HUDEP-2 (cell line): ENCODE results near the gene STXBP5L.
A peak's percentile ranks its signal among the peaks of the same experiment; 100 is the strongest.
"Not testable (repeated sequence)": the region's sequence is repeated elsewhere in the genome, so short reads cannot be mapped to it uniquely, and the experiment has no call there.

Experiments used
- DNase-seq, 76 experiments: peaks; one replicate each; lab custom pipeline; 2025; ENCODE audit not compliant: unreplicated experiment in 76 of 76; lab: John Stamatoyannopoulos, UW

Gene STXBP5L

DNA sequence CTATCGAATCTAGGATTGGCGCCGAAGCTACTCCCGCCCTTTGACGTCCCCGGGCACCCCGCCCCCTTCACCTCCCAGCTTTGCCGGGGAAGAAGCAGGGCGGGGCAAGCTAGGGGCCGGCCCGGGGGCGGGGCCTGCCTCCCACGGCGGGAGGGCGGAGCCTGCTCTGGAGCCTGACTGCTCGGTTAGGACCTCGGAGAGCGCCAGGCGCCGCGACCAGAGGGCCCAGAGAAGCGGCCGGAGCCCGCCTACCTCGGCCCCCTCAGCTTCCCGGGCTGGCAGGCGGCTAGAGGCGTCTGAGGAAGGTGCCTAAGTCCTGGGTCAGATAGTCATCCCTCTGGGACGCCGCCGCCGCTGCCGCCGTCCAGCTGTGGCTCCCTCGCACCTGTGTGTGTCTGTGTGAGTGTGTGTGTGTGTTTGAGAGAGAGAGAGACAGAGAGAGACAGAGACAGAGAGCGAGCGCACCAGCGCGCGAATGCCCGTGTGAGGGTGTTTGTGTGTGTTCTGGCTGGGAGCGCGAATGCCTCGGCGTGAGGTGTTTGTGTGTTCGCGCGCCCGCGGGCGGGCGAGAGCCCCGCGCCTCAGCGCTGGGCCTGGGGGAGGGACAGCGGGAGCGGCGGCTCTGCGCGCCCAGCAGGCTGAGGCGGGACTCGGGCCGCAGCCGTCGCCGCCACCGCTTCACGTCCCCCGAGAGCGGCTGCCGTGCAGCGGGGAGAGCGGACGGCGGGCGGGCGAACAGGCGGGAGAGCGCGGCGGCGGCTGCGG lies at the start of gene STXBP5L:
STXBP5L (plus strand) TSS at position 176 of the 765 bp plus-strand sequence. CDS start 1,374 bp downstream, outside the sequence.
- peak in 73 of 76 experiments; percentile 1 to 86 (median 69) for DNase-seq

DNA sequence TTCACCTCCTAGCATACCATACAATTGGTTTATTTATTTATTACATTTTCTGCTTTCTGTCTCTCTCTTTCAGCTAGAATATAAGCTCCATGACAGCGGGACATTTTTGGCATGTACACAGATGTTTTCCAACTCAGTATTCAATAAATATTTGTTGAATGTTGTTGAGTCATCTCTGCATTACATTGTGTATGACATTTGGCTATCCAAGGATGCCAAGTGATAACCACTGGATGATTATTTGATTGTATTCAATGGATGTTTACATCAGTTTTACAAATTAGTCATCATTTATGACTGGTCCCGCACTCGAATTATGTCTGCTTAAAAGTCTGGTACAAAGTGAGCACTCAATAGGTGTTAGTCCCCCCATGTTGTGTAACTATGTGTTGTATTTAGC lies 49.5 kb upstream of the STXBP5L start:
- no peak for DNase-seq

DNA sequence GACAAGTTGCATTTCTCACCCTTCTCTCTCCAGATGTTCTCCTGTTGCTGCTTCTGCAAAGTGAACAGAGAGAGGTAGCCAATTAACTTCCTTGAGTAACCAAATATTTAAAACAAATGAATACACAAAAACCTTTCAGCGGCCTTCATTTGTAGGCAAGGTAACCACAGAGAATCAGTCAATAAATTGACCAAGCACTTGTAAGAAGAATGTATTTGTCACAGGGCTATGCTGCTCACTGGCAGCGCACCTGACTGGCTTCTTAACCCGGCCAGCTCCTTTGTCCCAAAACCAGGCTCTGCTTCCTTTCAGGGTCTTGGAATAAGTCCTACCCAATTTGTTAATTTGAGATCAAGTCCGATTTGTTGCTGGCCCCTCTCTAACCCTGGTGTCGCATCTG lies 43.5 kb upstream of the STXBP5L start:
- no peak for DNase-seq

DNA sequence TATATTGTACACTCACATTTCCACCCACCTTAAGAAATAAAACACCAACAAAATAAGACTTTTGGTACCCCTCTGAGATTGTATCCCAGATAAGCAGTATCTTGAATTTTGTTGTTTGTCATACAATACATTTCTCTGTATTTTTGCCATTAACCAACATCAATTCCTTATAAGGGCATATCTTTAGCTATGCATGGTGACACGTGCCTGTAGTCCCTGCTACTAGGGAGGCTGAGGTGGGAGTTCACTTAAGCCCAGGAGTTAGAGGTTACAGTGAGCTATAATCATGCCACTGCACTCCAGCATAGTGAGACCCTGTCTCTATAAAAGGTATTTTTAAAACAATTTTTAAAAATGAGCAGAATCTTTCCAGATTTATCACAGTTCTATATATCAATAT lies 32.5 kb upstream of the STXBP5L start:
- DNase-seq: no peak

DNA sequence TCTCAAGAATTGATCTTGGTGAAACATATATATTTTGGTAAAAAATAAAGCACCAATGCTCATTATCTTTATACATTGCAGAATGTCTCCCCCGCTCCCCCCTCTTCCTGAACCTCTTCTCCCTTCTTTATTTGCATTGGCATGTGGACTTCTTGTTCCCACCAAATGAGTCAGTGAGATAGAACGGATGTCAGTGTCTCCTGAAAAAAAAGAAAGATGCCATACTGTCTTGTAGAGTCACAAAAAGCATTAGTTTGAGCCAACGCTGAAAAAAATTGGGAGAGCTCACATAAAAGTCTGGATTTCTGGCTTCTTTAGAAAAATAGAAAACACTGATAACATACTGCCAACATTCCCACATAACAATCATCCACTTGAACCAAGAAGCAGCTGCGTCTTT lies 32.0 kb upstream of the STXBP5L start:
- no peak for DNase-seq

DNA sequence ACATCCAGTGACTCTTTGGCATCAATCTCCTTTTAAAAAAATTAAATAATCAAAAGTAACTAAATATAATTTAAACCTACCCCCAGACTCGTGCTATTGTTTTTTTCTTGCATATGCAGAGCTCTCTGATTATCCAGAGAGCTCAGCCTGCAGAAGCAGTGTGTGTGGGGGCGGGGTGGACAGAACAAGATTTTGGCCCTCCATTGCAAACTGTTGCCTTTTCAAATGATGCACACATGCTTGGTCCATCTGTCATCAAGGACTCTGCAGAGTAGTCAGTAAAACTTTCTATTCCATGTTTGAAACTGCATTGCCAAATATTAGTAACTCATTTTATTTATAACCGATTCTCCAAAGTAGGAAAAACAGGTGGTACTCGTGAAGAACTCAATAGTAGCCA lies 28.6 kb upstream of the STXBP5L start:
- no peak for DNase-seq

DNA sequence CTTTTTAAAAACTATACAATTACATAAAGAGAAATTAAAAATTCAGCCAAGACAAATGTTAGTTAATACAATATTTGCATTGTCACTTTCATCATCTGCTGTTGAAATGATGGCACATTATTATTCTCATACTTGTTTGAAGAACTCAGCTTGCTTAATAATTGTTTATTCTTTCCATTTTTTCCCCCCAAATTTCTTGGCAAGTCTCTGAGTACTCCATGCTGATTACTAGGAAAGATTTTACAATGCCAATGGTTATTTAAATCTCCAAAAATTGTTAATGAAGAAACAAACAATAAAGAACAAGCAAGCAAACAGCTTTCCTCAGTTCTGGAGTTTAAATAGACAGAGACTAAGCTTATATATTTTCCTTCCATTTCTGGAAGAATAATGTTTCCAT lies 15.1 kb upstream of the STXBP5L start:
- no peak for DNase-seq

DNA sequence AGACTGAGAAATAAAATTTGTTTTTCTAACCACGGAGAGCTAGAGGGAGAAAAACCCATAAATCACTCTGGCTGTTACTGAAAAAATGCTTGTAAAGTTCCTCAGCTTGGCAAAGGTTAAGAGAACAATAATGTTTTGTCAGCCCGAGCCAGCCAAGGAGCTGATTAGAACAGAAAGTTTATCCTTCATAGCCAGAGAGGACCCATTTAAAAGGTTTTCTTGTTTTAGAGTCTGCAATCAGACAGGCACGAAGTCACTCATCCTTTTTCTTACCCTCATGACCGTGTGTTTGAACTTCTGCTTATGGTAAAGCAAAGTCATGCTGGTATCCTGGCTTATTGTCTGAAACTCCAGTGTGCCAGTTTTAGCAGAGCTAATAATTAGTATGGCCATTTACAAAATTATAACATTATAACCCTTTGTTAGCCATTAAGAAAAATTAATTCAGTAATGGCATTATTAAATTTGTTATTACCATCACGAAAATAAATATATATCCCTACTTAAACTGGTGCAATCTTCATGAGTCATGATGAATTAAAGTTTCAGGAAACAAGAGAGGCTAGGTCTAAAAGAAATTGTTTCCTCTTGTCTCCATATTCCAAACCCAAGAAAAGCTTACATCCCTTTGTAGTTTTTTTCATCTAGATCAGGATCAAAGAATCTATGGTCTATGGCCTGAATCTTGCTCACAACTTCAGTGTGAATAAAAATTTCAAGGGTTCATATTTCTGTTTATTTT lies 13.5 kb upstream of the STXBP5L start:
- no peak for DNase-seq

DNA sequence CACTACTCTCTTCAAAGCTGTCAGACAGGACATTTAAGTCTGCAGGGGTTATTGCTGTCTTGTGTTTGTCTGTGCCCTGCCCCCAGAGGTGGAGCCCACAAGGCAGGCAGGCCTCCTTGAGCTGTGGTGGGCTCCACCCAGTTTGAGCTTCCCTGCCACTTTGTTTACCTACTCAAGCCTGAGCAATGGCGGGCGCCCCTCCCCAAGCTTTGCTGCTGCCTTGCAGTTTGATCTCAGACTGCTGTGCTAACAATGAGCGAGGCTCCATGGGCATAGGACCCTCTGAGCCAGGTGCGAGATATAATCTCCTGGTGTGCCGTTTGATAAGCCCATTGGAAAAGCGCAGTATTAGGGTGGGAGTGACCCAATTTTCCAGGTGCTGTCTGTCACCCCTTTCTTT lies 6.3 kb upstream of the STXBP5L start:
- DNase-seq: not testable (repeated sequence)

DNA sequence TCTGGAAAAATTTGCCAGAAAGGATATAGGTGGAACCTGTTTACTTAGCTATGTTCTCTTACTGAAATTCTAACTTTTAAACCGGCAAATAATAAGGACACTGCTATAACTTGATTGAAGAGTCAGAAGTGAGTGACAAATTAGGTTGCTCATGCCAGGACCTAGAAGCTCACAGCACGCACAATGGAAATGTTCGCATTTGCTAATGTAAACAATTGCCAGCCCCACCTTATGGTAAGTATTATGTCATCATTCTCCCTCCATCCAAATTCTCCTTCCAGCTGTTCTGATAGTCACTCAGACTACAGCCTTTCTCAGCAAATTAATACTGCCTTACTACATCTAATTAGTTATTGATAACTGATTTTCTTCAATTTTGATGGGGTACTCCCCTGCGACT lies 4.8 kb upstream of the STXBP5L start:
- DNase-seq: no peak

DNA sequence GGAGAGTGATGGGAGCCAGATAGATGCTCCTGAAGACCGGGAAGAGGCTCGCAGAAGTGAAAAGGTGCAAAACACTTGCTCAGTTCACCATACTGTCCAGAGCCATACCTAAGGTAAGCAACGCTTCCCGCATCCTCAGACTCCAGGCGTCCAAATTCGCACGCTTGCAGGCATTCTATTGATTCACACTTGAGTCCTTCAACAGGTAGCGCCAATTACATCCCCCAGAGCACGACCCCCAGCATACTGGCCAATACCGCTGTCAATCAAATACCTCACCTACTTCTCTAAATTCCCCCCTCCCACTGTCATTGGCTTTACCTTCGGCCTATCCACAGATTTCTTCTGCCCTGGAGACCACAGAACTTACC lies 361 bp upstream of the STXBP5L start:
- DNase-seq: no peak

DNA sequence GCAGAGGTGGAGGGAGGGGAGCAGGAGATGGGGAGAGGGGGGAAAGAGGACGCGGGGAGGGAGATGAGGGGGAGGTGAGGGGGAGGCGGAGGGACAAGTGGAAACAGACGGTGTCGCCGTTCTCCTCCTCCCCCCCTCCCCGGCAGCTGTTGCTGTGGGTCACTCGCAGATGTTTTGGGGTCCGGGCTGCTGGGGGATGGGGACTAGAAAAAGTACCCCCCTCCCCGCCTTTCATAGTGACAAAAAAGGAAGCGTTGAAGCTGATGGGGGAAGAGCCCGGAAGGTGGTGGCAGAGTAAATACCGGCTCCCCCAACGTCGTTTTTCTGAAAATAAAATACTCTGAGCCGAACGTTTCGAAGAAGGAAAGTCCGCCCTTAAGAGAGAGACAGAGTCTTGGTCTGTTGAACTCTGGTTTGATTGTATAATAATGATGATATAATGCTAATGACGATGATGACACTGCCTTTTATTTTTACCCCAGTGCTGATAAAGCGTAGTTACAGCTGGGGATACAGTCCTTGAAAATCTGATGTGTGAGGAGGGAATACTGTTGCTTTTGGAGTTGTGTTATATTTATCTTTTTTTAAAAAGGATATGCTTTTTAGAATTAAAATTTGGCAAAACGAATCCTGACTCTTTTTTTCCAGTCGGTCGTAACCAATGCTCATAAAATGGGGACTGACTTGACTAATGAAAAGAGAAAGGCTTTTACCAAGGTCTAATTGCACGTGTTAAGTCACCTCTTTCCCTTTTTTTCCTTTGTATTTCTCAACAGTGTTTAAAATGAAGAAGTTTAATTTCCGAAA lies 993 bp downstream of the STXBP5L start:
- no peak for DNase-seq

DNA sequence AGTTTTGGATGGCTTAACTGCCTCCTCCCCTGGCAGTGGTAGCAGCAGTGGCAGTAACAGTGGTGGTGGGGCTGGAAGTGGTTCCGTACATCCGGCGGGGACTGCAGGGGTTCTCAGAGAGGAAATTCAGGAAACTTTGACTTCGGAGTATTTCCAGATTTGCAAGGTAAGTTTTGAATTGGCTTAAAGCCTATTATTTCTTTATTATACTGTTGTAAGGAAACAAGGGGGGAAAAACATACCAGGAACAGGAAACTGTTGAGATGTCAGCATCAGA lies 1.5 kb downstream of the STXBP5L start:
- DNase-seq: no peak

DNA sequence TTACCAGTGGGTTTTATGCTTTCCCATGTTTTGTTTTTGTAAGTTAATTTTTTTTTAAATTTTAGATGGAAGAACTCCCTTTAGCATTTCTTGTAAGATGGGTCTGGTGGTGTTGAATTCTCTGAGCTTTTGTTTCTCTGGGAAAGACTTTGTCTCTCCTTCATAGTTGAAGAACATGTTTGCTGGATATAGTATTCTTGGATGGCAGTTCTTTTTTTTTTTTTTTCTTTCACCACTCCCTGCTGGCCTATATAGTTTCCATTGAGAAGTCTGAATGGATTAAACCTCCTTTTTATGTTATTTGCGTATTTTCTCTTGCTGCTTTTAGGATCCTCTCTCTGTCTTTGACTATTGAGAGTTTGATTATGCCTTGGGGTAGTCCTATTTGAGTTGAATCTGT lies 18.1 kb downstream of the STXBP5L start:
- no peak for DNase-seq

DNA sequence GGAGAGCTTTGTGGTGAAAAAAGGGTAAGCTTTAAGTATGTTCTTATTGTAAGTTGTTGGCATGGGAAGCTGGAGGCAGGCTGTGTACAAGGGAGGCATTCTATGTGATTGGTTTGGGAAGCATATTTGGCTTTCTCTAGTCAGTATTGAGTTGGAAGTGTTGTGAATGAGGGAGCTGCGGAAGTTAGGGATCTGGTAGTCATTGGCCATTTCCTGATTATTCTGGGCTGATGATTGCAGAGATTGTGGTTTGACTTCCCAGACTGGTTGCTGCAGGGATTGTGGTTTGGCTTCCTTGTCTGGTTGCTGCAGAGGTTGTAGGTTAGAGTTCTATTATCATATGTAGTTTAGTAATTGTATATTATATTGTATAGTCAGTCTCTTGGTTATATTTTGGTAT lies 21.0 kb downstream of the STXBP5L start:
- DNase-seq: no peak

DNA sequence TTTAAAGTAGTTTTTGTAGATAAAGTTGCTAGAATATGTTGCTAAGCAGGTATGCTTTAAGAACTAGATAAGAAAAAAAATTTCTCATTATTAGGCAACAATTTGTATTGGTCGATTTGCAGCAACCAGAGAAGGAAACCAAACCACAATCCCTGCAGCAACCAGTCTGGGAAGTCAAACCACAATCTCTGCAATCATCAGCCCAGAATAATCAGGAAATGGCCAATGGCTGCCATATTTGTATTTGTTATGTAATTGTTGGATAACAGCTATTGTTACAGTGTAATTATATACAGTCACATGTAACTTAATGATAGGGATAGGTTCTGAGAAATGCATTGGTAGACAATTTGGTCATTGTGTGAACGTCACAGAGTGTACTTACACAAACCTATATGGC lies 23.6 kb downstream of the STXBP5L start:
- DNase-seq: no peak

DNA sequence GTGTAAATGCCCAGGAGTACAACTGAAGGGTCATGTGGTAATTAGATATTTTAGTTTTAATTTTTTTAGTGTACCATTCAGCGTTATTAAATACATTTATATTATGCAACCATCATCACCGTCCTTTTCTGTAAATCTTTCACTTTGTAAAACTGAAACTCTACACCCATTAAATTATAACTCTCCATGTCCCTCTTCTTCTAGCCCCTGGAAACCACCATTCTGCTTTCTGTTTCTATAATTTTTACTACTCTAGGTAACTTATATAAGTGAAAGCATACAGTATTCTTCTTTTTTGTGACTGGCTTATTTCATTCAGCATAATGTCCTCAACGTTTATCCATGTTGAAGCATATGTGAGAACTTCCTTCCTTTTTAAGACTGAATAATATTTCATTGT lies 48.1 kb downstream of the STXBP5L start:
- no peak for DNase-seq

DNA sequence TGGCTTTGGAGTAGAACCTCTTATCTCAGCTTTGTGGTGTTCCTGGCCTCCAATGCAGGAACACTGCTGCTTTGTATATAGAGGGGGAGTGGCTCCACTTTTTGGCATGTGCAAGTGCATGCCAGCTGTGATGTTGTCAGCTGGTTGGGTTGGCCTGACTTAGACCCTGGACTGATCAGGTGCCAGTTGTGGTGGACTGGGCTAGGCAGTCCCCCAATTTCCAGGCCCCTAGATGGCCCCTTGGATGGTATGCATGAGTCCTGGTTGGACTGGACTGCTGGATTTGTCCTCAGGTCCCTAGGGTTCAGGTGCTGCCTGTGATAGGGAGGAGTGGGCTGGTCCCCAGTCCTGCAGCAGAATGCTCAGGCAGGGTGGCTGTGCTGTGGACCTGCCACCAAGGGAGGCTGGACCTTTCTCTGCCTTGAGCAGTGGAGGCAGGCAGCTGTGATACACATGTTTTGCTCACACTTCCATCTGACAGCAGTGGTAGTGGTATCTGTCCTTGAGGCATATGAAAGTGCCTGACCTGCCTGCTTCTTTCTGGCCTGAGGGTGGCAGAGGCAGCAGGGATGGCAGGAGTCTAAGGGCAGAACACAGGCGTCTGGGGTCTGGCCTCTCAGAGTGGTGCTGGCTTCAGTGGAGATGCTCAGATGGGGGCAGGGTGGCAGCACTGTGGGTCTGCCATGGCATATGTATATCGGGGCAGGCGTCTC lies 74.8 kb downstream of the STXBP5L start:
- no peak for DNase-seq

DNA sequence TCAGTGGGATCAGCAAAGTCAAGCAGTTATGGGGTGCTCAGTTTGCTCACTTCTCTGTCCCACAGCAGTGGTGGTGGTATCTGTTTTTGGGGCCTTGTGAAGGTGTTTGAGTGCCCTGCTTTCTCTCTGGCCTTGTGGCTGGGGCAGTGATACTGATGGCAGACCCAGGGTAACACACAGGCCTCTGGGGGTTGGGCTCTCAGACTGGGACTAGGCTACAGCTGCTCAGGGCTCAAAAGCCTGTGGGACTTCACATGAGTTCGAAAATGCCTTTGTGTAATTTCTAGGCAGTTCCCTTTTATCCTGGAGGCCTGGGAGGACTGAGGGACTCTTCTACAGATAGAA lies 75.3 kb downstream of the STXBP5L start:
- DNase-seq: no peak

DNA sequence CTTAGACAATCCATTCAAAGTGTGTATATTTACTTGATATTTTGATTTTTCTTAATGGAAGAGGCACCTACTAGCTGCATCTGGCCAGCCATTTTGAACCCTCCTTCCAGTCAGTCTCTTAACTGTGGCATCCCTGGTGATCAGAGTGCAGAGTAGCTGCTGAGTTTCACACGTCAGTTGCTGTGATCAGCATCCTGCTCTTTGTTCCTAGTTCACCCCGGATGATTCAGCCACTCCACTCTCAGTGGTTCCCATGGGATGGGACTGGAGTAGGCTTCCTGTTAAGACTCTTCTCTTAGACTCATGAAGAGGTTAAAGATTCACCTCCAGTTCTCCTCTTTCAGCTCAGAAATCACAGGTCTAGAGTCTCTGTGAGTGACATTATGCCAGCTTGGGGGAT lies 75.8 kb downstream of the STXBP5L start:
- no peak for DNase-seq

DNA sequence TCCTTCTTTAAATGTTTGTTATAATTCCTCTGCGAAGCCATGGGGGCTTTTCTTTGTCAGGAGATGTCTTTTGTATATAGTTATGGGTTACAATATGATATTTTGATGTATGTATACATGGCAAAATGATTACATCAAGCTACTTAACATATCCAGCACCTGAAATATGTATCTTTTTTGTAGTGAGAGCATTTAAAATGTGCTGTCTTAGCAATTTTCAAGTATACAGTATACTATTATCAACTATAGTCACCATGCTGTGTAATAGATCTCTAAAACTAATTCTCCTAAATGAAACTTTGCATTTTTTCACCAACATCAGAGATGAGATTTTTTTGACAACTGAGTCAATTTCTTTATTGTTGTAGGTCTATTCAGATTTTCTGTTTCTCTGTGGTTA lies 77.2 kb downstream of the STXBP5L start:
- DNase-seq: no peak
